ENCODE measurements around the gene CCDC81. TPM values are rescaled to one million over a fixed set of nuclear protein-coding genes. Genes with fewer than 3 reads are reported as not detected.
"Not testable (repeated sequence)": the region's sequence is repeated elsewhere in the genome, so short reads cannot be mapped to it uniquely, and the experiment has no call there.

The CCDC81 gene
- total RNA-seq, 4 donors from 2014 or later: 0.78 to 3.3 (median 1.3) TPM

DNA sequence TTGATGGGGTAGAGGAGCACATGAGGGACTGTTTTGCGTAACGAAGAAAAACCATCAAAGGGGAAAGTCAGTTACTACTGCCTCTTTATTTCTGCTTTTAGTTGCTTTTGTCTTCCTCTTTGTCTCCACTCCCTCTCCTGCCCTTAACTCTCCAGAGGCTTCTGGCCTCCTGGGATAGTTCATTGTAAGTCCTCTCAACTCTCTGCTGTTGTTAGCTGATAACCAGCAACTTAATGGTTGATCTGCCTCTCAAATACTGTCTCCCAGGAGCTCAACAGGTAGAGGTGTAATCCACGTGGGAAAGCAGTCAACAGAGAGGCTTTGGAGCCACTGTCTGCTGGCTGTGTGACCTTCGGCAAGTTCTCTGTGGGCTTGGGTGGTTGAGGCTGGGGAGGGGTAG, 47.3 kb downstream of the CCDC81 start:
- 81 to 84% methylated on average over 4 of the region's 4 CpGs for WGBS, 2 donors
- peaks cover 0 to 8% (median 0%) of the 10 kb centered on the region in 4 donors for H3K9me3 ChIP-seq
- no peak overlapping the region for H3K27ac ChIP-seq
- no peak overlapping the region for H3K4me3 ChIP-seq
- peaks cover 0 to 2% (median 0%) of the 10 kb centered on the region in 4 donors for H3K4me1 ChIP-seq
- no peaks in the 10 kb centered on the region for H3K27me3 ChIP-seq
- DNase-seq (ENCODE audit: low spot score in 2 of 2): no peak
- H3K36me3 ChIP-seq: no peaks in the 10 kb centered on the region
- TF ChIP-seq POLR2A (IDR thresholded peaks at IDR 0.05) (no peak), EP300 (IDR thresholded peaks at IDR 0.05) (no peak)
- TF ChIP-seq, protein P1, sequence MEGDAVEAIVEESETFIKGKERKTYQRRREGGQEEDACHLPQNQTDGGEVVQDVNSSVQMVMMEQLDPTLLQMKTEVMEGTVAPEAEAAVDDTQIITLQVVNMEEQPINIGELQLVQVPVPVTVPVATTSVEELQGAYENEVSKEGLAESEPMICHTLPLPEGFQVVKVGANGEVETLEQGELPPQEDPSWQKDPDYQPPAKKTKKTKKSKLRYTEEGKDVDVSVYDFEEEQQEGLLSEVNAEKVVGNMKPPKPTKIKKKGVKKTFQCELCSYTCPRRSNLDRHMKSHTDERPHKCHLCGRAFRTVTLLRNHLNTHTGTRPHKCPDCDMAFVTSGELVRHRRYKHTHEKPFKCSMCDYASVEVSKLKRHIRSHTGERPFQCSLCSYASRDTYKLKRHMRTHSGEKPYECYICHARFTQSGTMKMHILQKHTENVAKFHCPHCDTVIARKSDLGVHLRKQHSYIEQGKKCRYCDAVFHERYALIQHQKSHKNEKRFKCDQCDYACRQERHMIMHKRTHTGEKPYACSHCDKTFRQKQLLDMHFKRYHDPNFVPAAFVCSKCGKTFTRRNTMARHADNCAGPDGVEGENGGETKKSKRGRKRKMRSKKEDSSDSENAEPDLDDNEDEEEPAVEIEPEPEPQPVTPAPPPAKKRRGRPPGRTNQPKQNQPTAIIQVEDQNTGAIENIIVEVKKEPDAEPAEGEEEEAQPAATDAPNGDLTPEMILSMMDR (IDR thresholded peaks at IDR 0.05): no peak

DNA sequence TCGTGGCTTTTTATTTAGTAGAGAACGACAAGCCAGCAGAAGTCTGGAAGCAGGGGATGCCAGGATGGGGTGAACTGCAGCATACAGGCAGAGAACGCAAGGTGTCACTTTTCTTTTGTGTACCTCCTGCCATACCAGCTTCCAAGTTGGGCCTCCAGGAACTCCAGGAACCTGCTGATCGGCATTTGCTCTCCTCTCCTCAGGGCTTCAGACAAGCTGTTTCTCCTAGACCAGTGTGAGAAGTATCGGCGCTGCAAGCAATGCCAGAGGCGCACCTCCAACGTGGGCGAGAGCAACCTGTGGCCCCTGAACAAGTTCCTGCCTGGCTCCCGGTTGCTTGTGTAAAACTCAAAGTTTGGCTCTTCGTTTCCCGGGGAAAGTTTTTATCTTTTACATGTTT, 47.7 kb downstream of the CCDC81 start:
- peaks cover 0 to 2% (median 0%) of the 10 kb centered on the region in 4 donors for H3K4me1 ChIP-seq
- TF ChIP-seq EP300 (IDR thresholded peaks at IDR 0.05): no peak
- peaks cover 0 to 13% (median 0%) of the 10 kb centered on the region in 4 donors for H3K9me3 ChIP-seq
- 82% methylated on average over 12 of the region's 12 CpGs for WGBS, 2 donors
- no peak overlapping the region for H3K27ac ChIP-seq
- no peak for DNase-seq (ENCODE audit: low spot score in 2 of 2)
- H3K27me3 ChIP-seq: no peaks in the 10 kb centered on the region
- H3K36me3 ChIP-seq: no peaks in the 10 kb centered on the region
- H3K4me3 ChIP-seq: no peak overlapping the region

DNA sequence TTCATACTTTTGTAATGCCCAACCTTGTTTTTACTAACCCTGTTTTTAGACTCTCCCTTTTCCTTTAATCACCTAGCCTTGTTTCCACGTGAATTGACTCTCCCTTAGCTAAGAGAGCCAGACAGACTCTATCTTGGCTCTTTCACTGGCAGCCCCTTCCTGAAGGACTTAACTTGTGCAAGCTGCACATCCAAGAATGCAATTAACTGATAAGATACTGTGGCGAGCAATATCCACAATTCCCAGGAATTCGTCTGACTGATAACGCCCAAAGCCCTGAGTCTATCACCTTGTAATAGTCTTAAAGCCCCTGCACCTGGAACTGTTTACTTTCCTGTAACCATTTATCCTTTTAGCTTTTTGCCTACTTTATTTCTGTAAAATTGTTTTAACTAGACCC, 48.8 kb downstream of the CCDC81 start:
- not testable (repeated sequence) for H3K27ac ChIP-seq; H3K4me1 ChIP-seq; H3K4me3 ChIP-seq; DNase-seq (ENCODE audit: low spot score in 2 of 2); H3K36me3 ChIP-seq; H3K27me3 ChIP-seq
- WGBS, 2 donors: 56 to 58% methylated on average over 4 of the region's 4 CpGs
- peaks cover 0 to 15% (median 0%) of the 10 kb centered on the region in 4 donors for H3K9me3 ChIP-seq

DNA sequence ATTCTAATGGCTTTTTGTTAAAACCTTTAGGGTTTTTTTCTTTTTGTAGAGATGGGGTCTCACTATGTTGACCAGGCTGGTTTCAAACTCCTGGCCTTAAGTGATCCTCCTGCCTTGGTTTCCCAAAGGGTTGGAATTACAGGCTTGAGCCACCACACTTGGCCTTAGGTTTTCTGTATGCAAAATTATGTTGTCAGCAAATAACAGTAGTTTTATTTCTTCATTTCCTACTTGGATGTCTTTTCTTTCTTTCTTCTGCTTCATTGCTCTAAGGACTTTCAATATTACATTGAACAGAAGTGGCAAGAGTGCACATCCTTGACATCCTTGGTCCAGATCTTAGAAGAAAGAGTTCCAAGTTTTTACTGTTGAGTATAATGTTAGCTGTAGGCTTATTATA, 52.8 kb downstream of the CCDC81 start:
- Histone ChIP-seq H3K4me3 (no peak overlapping the region), H3K36me3 (peaks cover 0 to 4% (median 0%) of the 10 kb centered on the region in 3 donors), H3K9me3 (peaks cover 0 to 19% (median 2%) of the 10 kb centered on the region in 4 donors), H3K27me3 (no peaks in the 10 kb centered on the region), H3K4me1 (peaks cover 0 to 2% (median 0%) of the 10 kb centered on the region in 4 donors), H3K27ac (no peak overlapping the region)
- DNase-seq (ENCODE audit: low spot score in 2 of 2): no peak
- TF ChIP-seq, protein P1 (IDR thresholded peaks at IDR 0.05): no peak
- no peak for TF ChIP-seq POLR2A (IDR thresholded peaks at IDR 0.05)
- TF ChIP-seq EP300 (IDR thresholded peaks at IDR 0.05): no peak

DNA sequence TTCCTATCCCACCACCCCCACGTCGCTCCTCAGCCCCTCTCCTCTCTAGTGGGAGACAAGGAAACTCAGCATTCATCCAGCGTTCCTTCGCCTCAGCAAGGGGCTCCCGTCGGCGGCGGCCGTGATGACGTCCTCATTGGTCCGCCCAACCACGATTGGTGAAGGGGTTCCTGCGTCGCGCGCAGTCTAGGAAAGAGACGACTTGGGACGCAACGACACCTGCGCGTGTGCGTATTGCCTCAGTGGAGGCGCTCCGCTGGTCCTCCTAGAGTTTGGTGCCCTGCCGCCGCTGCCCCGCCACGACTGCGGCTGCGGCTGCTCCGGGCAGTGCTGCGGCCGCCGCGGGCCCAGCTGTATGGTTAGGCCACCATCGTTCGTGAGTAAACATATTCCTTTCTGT, 56.6 kb downstream of the CCDC81 start:
- no peak for DNase-seq (ENCODE audit: low spot score in 2 of 2)
- 90 to 94% methylated on average over 37 of the region's 37 CpGs for WGBS, 2 donors
- no peaks in the 10 kb centered on the region for H3K27me3 ChIP-seq
- H3K4me1 ChIP-seq: no peaks in the 10 kb centered on the region
- H3K27ac ChIP-seq: no peak overlapping the region
- TF ChIP-seq, protein P1 (IDR thresholded peaks at IDR 0.05): no peak
- no peak for TF ChIP-seq EP300 (IDR thresholded peaks at IDR 0.05)
- no peak for TF ChIP-seq POLR2A (IDR thresholded peaks at IDR 0.05)
- H3K9me3 ChIP-seq: peaks cover 0 to 17% (median 2%) of the 10 kb centered on the region in 4 donors
- H3K4me3 ChIP-seq: no peak overlapping the region
- peaks cover 0 to 34% (median 0%) of the 10 kb centered on the region in 3 donors for H3K36me3 ChIP-seq

DNA sequence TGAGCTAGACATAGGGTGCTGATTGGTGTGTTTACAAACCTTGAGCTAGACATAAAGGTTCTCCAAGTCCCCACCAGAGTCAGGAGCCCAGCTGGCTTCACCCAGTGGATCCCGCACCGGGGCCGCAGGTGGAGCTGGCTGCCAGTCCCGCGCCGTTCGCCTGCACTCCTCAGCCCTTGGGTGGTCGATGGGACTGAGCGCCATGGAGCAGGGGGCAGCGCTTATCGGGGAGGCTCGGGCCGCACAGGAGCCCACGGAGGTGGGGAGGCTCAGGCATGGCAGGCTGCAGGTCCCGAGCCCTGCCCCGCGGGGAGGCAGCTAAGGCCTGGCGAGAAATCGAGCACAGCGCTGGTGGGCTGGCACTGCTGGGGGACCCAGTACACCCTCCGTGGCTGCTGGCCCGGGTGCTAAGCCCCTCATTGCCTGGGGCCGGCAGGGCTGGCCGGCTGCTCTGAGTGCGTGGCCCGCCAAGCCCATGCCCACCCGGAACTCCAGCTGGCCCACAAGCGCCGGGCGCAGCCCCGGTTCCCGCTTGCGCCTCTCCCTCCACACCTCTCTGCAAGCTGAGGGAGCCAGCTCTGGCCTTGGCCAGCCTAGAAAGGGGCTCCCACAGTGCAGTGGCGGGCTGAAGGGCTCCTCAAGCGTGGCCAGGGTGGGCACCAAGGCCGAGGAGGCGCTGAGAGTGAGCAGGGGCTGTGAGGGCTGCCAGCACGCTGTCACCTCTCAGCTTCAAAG, 58.8 kb downstream of the CCDC81 start:
- WGBS, 2 donors: 94 to 96% methylated on average over 14 to 34 of the region's 38 CpGs
- H3K27ac ChIP-seq; H3K4me1 ChIP-seq; DNase-seq (ENCODE audit: low spot score in 2 of 2); H3K27me3 ChIP-seq; H3K9me3 ChIP-seq; H3K4me3 ChIP-seq: not testable (repeated sequence)
- H3K36me3 ChIP-seq: peaks cover 0 to 34% (median 0%) of the 10 kb centered on the region in 3 donors
